CD4-positive, alpha-beta T cell treated with Interleukin-1 beta for 1 hour (primary cell): ENCODE results near the gene ECE1.

Source experiments
- DNase-seq, 2 donors: peaks; one replicate each; pipeline ENCODE4 v3.0.0-alpha.2; 2020 to 2022

ECE1 gene

DNA sequence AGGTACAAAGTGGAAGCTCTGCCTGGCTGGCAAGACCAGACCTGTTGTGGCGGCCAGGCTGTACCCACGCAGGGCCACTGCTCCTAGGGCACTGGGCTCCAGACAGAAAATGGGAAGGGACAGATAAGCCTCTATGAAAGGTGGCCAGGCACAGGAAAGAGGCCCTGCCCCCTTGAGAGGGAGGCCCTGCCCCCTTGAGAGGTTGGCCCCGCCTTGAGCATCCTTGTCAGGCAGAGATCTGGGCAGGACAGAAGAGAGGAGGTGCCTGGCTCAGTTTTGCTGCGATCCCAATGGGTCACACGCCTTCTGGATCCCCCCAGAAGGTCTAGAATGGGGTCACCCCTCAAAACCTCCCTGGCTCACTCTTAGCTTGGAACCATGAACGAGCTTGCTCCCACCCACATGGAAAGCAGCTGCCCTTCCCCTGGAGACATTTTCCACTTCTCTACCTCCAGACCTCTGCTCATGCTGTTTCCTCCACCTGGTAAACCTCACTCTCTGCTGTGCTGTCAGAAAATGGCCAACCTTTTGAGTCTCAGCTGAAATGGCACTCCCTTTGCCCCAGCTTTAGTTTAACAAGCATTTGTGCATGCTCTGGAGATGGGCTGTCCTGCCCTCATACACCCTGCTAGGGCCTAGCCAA is 17.5 kb upstream of the ECE1 start:
- peak in 1 of 2 donors; percentile 27 for DNase-seq

DNA sequence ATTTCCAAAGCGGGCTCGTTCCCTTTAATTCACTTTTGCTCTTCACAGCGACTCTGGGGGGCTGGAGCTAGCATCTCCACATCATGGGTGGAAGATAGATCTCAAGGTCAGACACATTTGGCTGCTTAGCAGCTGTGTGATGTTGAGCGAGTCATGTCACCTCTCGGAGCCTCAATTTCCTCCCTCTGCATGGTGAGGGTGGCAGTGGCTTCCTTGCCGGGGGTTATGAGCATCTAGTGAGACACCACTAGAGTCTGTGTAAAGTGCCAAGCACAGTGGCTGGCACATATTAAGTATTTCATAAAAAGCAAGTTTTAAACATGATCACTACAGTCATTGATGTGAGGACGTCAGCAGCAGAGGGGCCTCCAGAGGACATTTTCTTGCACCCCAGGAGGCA is 16.9 kb upstream of the ECE1 start:
- no peak for DNase-seq

DNA sequence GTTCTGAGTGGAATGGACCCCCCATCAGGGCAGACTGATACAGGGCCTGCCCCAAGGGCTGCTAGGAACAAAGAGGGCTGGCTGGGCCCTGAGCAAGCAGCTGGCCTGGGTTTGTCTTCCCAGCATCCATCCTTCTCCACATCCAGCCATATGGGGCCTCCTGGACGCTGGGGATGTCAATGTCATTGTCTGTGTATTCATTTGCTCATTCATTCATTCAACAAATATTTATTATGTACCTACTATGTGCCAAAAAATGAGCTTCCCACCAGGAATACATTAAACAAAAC is 15.6 kb upstream of the ECE1 start:
- no peak for DNase-seq

DNA sequence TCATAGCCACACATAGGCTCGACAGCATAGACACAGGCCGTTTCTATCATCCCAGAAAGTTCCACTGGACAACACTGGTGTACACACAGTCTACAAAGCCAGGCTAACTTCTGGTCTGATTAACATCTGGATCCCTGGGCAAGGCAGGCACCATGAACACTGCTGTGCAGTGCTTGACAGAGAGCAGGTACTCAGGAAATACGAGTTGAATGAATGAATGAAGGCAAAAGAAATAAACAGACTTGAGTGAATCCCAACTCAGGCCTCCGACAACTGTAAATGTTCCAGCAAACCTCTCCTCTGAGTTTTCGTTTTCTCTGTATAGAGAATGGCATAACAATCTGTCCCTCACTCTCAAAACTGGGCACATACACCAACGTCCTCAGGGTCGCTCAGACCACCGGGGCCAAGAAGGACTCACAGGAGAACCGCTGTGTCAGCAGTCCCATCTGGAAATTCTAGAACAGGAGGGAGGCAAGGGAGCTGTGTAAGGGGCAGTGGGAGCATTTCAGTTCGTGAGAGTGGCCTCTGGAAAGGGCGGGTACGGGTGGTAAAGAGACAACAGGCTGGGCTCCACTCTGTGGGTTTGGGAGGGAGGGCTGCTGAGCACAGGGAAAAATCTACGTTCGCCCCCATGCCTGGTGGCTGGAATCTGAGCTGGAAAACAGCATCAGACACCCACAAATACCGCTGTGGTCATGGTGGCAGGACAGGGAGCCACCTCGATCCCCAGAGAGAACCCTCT is 15.1 kb upstream of the ECE1 start:
- no peak for DNase-seq

DNA sequence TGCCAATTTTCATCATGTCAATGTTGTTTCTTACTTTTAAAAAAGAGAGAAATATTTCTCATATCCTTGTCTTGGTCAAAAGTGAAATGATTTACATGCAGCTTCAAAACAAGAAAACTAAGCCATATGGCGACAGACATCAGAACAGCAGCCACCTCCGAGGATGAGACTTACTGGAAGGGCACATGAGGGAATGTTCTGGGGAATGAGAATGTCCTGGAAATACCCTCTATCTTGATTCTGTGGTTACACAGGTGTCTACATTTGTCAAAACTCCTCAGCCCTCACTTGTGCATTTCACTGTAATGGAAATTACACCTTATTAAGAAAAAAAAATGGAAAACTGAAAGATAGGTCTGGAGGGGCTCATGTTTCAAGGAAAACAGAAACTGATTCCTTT is 14.2 kb upstream of the ECE1 start:
- no peak for DNase-seq

DNA sequence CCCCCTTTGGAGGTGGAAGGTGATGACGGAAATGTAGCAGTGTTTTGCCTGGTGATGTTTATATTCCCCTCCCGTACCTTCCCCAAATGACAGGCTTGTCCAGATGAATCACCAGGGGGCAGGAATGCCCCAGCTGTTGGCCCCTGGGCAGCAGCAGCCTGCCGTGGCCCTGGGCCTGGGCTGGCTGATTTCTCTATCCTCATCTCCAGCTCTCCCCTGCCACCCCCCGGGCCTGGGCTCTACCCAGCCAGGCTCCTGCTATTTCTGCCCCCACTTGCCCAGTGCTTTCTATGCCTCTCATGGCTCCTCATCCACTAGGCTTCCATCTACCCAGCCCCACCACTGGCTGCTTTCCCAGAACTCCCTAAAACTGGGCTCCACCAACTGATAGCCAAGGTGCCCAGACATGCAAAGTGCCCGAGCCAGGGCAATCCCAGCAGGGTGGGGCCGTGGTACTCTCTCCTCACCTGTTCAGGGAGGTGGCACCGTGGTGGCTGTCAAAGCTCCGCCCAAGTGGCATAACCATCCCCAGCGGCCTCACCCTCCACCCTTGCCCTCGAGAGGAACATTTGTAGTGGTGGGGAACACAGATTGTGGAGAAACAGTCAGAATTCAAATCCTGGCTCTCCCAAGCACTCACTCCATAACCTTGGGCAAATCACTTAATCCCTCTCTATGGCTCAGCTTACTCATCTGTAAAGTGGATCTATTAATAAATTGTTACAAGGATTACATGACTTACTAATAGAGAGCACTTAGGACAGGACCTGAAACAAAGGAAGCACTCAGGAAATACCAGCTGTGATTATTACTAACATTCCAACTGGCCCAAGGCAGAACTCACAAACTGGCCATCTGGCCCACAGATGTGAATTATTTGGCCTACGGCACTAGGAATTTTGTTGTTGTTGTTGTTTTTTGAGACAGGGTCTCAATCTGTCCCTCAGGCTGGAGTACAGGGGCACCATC is 12.8 kb upstream of the ECE1 start:
- DNase-seq = peak in 1 of 2 donors; percentile 29

DNA sequence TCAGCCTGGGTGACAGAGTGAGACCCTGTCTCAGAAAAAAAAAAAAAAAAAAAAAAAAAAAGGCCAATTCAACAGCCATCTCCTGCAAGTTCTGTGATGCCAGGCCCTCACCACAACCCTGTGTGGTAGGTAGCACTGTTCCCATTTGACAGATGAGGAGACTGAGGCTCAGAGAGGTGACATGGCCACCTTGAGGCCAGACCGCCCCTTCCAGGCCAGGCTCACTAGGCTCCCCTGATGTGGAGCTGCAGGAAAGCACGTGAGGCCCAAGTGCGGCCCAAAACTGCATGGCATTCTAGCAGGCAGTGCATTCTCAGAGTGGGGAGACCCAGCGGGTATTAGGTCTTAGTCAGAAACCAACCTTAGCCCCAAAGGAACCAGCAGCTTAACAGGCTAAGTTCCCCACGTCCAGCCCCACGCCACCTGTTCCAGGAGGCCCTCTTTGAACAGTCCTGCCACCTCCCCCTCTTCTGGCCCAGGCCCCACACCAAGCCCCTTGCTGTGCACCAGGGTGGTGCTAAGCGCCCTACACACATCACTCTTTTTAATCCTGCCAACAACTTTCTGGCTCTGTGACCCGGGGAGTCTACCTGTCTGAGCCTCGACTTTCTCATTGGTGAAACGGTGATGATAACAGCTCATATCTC is 11.7 kb upstream of the ECE1 start:
- no peak for DNase-seq

DNA sequence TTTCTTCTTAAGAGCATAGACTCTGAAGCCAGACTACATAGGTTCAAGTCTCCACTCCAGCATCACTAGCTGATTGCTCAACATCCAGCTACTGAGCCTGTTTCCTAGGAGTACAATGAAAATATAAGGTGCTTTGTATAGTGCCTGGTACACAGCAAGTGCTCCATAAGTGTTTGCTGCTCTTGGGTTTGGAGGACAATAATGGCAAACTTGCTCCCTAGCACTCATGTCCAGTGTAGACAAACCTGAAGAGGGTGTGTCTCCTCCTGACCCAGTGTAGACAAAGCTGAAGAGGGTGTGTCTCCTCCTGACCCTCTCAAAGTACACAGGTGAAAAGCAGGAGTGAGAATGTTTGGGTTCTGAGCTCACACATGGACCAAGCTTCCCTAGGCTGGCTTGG is 10.5 kb upstream of the ECE1 start:
- DNase-seq = no peak

DNA sequence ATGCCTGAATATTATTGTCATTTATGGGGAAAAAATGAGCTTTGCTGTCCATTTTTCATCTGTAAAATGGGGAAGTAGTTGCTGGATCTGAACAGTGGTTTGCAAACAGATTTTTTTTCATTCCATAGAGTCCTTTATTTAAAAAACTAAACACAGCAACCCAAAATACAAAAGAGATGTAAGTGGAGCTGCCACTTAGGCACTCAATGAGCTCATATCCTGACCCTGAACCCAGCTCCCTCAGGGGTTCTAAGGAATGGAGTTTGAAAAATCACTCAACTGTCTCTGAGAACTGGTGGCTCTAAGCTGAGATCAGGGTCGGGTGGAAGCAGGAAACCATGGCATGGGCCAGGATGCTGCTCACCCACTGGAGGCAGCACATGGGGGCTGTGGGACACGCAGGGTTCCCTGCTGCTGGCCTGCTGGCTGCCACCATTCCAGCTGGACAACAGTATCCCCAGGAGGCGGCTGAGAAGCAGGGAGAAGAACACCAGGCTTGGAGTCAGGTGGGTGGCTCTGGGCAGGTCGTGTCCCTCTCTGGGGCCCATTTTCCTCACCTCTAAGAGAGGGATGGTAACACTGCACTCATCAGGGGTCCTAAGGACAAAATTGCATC is 9.6 kb upstream of the ECE1 start:
- no peak for DNase-seq

DNA sequence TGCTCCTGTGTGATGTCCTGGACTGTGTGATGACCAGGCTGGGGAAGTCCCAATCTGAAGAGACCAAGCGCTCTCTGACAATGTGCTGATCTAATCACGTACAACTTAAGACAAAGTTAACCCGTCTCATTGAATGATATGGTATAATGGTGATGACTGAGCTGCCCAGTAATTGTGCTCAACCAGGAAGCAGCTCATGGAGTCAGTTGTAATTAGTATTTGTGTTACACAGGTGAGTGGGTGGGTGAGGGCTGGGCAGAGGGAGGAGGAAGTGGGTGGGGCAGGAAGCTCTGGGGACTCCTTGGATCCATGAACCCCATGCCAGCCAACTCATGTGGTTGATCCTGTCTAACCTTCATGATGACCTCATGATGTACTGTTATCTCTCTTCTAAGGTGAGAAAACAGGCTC is 8.7 kb upstream of the ECE1 start:
- peak in 1 of 2 donors; percentile 25 for DNase-seq

DNA sequence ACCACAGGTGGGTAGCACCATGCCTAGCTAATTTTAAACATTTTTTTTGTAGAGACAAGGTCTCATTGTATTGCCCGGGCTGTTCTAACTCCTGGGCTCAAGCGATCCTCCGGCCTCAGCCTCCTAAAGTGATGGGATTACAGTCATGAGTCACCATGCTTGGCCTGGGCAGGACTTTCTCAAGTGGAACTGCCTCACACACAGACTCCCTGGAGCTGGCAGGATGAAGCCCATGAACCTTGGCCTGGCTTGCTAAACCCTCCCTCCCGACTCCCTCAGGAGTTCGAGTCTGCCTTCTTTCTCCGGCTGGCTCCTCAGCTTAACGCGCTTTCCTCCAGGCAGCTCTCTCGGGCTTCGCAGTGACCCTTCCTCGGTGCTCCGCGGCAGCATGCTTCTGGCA is 7.7 kb upstream of the ECE1 start:
- no peak for DNase-seq

DNA sequence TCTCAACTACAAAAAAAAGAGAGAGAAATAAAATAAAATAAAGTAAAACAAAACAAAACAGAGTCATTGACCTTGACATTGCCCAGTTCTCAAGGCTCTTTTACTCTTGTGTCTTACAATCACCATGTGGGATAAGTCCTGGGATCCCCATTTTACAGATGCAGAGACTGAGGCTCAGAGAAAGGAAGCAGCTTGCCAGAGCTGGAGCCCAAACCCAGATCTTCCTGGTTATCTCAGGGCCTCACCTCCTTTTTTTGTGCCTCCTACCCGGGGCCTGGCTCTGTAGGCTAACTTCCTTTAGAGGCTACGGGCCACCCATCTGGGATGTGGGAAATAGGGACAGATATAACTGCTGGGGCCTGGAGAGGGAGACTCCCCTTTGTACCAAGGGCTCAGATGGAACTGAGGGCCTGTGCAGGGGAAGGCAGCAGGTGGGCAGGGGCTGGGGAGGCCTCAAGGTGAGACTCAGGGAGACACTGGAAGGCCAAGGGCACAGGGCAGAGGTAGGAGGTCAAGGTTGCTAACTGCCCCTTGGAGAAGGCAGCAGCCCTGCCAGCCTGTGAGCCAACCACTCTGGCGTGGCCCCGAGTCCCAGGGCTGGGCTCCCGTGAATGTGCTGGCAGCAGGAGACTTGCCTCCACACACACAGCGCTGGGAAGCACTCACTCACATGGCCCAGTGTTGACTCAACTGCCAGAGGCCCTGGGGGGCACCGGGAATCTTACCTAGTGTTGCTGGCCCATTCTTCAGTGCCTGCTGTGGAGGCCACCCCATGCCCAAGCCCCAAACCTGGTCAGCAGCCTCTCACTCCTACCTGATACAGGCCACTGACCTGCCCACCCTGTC is 6.5 kb upstream of the ECE1 start:
- DNase-seq = no peak

DNA sequence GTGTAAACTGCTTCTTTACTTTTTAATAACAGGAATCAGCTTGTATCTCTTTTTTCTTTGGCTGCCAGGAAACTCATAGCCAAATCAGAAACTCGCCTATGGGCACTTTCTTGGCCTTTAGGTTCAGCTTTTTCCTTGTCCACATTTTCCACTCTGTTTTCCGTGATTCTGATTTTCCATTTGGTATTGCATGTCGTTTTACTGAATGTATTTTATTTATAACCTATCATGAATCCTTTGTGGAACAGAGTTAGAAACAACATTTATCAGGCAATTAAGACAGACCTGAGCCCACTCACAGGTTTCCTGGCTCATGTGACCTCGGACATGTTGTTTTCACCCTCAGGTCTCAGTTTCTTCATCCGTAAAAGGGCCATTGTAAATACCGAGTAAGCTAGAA is 5.3 kb upstream of the ECE1 start:
- no peak for DNase-seq

DNA sequence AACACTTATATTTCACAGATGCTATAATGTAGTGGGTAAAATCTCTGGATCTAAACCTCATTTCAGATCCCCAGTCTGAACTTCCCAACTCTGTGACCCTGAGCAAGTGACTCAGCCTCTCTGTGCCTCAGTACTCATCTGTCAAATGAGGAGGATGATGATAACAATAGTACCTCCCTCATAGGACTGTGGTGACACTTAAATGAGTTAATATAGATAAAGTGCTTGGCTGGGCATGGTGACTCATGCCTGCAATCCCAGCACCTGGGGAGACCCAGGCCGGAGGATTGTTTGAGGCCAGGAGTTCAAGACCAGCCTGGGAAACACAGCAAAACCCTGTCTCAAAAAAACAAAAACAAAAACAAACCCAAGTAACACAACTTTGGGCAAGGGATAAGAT is 4.7 kb upstream of the ECE1 start:
- peak; percentile 52 to 67 for DNase-seq

DNA sequence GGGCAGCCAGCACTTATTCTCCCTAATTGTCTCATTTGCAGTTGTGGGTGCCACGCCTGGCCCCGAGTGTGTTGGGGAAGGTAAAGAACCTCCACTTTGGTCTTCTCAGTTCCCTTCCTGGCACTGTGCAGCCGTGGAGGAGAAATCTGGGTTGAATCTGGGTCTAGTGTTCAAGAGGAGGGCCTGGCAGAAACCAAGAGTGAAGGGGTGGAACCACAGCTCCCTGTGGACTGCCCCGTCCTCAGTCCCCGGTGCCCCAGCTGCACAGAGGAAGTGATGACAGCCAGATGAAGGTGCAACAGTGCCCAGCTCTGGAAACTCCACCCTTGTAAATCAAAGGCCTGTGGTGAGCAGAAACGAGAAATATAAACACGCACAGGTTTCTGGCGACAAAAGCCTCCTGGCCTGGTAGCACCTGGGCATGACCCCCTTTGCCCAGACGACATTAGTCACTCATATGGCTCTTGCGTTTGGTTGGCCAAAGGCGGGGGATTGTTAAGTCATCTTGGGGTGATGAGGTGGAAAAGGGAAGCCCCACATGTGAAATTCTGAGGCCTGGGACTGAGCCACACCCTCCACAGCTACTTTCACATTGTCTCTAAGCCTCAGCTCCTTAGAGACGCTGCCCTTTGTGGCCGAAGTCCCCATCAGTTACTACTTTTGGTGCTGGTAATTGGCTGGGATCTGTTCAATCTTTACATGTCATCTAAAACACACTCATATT is 4.2 kb upstream of the ECE1 start:
- peak; percentile 95 to 96 for DNase-seq

DNA sequence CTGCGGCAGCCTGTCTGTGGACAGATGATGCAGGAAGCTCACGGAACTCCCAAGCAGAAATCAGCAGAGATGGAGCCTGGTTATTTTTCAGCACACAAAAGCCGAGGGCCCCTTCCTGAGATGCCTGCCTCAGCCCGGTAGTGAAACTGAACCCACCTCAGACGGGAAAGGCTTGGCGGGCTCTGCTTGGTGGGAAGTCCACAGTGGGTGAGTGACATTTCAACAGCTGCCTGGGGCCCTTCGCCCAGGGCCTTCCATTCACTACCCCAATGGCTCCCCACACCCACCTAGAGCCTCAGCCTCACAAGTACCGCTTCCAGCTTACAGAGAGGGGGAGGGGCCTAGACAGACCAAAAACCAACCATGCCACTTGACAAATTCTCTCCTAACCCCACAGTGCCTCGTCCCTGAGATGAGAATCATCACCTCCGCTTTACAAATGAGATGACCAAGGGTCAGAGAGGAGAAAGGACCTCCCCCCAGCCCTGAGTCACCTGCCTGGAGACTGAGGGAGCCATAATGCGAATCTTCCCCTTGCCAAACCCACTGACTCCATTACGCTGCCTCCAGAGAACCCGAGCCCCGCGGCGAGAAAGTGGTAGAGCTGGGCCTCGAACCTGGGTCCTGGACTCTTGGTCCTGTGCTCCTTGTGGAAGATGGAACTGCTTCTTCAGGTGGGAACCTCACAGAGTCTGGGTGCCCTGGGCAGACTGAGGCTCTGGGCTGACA is 3.4 kb upstream of the ECE1 start:
- DNase-seq = peak; percentile 72 to 74

DNA sequence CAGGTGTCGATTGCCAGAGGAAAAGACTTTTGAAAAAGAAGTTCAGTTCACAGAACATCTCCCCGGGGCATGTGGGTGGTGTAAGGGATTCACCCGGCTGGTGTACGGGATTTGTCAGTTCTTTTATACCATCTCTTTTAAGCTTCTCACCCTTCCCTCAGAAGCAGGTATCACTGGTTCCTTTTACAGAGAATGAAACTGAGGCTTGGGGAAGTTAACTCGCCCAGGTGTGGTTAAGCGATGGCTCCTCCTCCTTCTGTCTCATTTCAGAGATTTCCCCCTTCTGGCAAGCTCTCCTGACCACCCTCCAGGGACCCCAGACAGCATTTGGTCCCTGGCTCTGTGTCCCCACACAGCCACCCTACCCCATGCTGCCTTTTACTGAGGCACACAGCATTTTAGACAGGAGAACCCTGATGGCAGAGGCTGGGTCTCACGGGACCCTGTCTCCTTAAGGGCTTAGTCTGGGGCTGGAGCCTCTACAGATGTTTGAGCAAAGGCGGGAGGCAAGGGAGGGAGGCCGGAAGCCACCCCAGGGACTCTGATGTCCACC is 2.8 kb upstream of the ECE1 start:
- peak; percentile 73 to 76 for DNase-seq

DNA sequence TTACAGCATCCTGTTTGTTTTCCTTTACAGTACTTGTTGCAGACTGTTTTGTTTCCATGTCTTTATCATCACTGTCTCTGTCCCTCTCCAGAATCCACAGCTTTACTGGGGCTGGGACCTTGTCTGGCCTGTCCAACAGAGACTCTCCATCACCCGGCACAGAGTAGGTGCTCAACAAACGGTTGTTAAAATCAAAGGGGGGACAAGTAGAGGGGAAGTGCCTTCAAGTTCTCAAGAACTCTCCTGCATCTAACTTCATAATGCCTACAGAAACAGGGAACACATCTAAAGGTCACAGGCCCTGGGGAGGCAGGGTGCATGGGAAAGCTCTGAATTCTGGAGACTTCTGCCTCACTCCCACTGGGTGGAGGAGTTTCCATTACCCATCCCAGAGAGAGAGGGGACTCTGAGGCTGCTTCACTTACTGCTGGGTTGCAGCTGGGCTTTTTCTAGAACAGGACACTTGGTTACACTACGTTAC is 2.3 kb upstream of the ECE1 start:
- no peak for DNase-seq

DNA sequence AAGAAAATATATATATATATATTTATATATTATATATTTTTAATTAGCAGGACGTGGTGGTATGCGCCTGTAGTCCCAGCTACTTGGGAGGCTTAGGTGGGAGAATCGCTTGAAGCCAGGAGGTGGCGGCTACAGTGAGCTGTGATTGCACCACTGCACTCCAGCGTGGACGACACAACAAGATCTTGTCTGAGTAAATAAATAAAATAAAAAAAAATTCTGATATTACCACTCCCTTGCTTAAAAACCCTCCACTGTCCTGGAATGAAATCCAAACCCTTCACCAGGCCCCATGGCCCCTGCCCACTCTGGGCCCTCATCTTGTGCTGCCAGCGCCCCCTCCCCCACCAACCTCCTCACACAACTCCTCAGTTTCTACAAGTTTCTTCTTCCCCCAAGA is 1.7 kb upstream of the ECE1 start:
- DNase-seq = no peak

DNA sequence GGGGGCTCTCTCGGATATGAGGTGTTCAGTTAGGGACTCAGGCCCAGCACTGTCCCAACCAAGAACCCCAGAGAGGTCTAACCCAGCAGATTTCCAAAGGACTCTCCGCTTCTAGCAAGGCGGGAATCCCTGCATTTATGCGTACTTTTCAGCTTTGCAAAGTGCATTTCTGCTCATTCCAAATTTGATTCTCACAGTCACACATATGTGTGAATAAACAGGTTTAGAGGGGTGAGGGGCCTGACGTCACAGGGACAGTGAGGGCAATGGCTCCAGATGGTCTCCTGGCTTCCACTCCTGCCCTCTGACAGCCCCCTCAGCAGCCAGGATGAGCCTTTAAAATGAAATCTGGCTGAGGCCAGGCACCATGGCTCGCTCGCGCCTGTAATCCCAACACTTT is 921 bp upstream of the ECE1 start:
- no peak for DNase-seq
